Astrocyte (in vitro differentiated cells and primary cell): ENCODE measurements around the gene TMEM120B.

Experiments
- CTCF ChIP-seq: IDR thresholded peaks from 2 replicates; pipeline ENCODE4 v1.5.1; 2011; ENCODE audit warnings: low read depth, mild to moderate bottlenecking, inconsistent platforms, low read length, moderate library complexity; ENCODE audit not compliant: insufficient read depth
- EZH2 ChIP-seq: IDR thresholded peaks from 2 replicates; pipeline ENCODE4 v1.6.1; 2012; ENCODE audit warnings: mild to moderate bottlenecking, low read length, inconsistent platforms; ENCODE audit not compliant: insufficient read depth

GRCh38 chr12:121813951-121814350 is 101.4 kb downstream of the TMEM120B start:
- TF ChIP-seq CTCF, result no peak
- TF ChIP-seq EZH2, result no peak
